ENCODE results near the gene CTSK. TPM values are rescaled to one million over a fixed set of nuclear protein-coding genes. Genes with fewer than 3 reads are reported as not detected.
"Not testable (repeated sequence)": the region's sequence is repeated elsewhere in the genome, so short reads cannot be mapped to it uniquely, and the experiment has no call there.

CTSK gene
- 70.5 and 75.1 TPM in 2 replicates for total RNA-seq (2014; rRNA removed; shearing (Covaris generic))

DNA sequence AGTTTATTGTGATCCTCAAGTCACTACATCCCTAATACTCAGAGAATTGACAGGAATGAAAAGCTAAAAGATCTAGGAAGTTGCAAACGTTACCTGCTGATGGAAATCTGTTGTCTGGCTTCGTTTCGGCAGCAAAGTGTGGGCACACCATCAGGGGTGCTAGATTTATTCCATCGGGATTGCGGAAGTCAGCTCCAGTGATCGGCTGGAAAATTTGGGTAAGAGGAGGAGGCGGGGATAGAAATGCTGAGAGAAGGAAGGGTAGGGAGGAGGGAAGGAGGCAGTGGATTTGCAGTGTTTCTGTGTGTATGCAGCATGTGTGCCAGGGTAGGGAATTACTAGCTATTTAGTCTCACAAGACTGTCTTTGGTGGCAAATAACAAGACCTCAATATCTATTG lies at the start of gene CTSK:
TSS of gene CTSK (minus strand) at position 140 of the 400 bp plus-strand sequence. CDS start 1,455 bp downstream, outside the sequence.
- DNase-seq (ENCODE audit: low read depth) = peak; percentile 42

DNA sequence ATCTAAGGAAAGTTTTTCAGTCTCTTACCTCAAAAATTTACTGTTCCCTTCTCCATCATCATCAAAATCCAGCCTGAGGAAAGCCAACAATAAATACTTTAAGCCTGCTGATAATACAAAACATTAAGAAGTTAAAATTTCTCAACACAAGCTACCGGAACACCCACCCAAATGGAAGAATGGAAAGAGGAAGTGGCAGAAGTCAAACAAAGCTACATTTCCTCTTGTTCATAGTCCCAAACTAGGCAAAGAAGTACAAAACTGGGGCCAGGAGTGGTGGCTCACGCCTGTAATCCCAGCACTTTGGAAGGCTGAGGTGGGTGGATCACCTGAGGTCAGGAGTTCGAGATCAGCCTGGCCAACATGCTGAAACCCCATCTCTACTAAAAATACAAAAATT lies 44.7 kb upstream of the CTSK start:
- not testable (repeated sequence) for DNase-seq (ENCODE audit: low read depth)

DNA sequence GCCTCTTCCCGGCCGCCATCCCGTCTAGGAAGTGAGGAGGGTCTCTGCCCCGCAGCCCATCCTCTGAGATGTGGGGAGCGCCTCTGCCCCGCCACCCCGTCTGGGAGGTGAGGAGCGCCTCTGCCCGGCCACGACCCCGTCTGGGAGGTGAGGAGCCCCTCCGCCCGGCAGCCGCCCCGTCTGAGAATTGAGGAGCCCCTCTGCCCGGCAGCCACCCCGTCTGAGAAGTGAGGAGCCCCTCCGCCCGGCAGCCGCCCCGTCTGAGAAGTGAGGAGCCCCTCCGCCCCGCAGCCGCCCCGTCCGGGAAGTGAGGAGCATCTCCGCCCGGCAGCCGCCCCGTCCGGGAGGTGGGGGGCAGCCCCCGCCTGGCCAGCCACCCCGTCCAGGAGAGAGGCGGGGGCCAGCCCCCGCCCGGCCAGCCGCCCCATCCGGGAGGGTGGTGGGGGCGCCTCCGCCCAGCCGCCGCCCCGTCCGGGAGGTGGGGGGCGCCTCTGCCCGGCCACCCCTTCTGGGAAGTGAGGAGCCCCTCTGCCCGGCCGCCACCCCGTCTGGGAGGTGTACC lies 42.8 kb upstream of the CTSK start:
- not testable (repeated sequence) for DNase-seq (ENCODE audit: low read depth)

- DNase-seq (ENCODE audit: low read depth) = no peak
Measured at GRCh38 chr1:150846473-150847146, 38.5 kb upstream of the CTSK start.

DNA sequence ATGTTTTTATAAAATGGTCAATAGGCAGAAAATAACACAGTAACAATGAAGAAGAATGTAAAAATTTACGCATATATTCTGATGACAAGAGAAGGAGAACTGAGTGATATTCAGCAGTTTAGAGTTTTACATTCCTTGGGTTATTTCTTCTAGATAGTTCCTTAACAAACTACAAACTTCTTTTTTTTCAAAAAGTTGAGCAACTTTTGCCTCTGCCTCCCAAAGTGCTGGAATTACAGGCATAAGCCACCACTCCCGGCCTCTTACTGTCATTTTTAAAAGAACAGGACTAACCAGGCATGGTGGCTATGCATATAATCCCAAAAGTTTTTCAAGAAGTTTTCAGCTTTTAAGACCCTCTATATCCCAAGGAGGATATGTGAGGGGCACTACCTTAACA lies 35.4 kb upstream of the CTSK start:
- DNase-seq (ENCODE audit: low read depth) = no peak

GRCh38 chr1:150842964-150843363 lies 34.9 kb upstream of the CTSK start:
- DNase-seq (ENCODE audit: low read depth) = no peak

DNA sequence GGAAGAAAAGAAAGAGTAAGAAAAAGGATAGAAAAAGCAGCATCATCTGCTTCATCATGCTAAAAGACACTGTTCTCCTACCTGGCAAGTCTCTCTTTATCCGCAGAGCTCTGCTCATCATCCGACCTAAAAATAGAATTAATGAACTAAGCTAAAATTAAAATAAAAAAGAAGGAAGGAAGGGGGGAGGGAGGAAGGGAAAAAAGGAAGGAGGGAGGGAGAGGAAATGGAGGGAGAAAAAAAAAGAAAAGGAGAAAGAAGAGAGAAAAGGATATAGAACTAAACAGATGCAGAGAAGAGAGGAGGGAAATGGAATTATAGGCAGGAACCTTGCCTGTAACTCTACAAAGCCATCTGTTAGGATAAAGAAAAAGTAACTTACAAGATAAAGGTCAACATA lies 34.3 kb upstream of the CTSK start:
- no peak for DNase-seq (ENCODE audit: low read depth)

- DNase-seq (ENCODE audit: low read depth) = no peak
Measured at GRCh38 chr1:150841626-150842025, 33.6 kb upstream of the CTSK start.

DNA sequence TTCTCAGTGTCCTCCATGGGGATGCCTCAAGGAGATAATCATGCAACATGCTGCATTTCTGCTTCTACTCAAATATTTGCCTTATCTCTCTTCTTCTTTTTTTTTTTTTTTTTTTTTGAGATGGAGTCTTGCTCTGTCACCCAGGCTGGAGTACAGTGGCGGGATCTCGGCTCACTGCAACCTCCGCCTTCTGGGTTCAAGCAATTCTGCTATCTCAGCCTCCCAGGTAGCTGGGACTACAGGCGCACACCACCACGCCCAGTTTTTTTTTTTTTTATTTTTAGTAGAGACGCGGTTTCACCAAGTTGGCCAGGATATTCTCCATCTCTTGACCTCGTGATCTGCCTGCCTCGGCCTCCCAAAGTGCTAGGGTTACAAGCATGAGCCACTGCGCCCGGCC lies 32.8 kb upstream of the CTSK start:
- not testable (repeated sequence) for DNase-seq (ENCODE audit: low read depth)

DNA sequence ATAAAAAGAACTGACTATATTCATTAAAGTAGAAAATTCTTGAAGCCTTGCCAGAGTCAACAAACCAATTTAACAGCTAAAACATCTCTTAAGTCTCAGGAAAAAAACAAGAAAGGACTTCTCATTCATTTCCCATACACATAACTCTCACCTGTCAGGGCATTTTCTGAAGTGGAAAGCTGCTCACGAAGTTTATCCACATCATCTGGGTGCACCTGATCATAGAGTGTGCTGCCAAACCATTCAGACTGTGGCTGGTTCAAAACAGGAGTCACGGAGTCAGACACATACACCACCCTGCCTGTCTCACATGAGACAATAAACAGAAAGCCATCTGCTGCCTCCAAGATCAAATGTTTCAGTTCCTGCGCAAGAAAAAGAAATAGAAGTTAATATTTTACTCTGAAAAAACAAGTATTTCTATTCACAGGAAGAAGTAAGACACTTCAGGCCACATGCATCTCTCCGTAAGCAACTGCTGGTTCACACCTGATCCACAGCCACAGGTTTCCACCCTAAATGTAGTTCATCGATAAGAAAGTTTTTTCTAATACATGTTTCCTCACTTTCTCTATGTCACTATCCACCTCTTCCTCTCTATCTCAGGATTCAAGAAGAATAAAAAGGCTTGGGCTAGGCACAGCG lies 28.2 kb upstream of the CTSK start:
- no peak for DNase-seq (ENCODE audit: low read depth)

DNA sequence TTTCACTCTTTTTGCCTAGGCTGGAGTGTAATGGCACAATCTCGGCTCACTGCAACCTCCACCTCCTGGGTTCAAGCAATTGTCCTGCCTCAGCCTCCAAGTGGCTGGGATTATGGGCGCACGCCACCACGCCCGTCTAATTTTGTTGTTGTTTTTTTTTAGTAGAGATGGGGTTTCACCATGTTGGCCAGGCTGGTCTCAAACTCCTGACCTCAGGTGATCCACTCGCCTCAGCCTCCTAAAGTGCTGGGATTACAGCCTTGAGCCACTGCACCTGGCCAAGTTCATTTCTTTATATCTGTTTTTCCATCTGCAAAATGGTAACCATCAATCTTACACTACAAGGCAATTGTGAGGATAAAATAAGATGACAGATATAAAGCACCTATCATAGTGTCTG lies 25.9 kb upstream of the CTSK start:
- DNase-seq (ENCODE audit: low read depth) = not testable (repeated sequence)

- DNase-seq (ENCODE audit: low read depth) = no peak
Measured at GRCh38 chr1:150832597-150832996, 24.5 kb upstream of the CTSK start.

GRCh38 chr1:150829751-150830150 lies 21.7 kb upstream of the CTSK start:
- DNase-seq (ENCODE audit: low read depth) = no peak

- no peak for DNase-seq (ENCODE audit: low read depth)
Measured at GRCh38 chr1:150826299-150826698, 18.2 kb upstream of the CTSK start.

DNA sequence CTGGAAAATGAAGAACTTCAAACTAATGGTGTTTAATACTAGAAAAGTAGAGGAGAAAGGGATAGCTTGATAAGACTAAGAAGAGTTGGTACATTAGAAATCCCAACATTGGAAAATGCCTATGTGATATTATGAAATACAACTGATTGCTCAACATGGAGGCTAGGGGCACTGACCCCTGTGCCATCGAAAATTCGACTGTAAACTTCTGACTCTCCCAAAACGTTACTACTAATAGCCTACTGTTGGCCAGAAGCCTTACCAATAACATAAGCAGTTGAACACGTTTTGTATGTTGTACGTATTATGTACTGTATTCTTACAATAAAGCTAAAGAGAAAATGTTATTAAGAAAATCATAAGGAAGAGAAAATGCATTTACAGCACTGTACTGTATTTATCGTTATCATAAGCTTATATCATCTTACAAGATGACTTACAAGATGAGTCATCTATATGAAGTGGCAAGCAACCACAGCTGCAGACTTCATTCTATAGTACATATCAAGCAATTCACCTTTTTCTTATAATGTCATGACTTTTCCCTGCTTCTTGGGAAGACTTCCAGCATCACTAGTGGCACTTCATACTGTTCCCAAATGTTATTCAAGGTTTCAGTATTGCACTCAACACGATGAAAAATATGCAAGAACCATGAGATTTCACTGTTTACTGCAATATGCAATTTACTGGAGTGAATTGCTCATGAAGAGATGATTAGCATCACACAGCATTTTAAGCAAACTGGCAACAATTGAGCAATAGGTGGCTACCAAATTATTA lies 12.9 kb upstream of the CTSK start:
- DNase-seq (ENCODE audit: low read depth) = no peak

GRCh38 chr1:150815871-150816270 lies 7.8 kb upstream of the CTSK start:
- DNase-seq (ENCODE audit: low read depth) = no peak

DNA sequence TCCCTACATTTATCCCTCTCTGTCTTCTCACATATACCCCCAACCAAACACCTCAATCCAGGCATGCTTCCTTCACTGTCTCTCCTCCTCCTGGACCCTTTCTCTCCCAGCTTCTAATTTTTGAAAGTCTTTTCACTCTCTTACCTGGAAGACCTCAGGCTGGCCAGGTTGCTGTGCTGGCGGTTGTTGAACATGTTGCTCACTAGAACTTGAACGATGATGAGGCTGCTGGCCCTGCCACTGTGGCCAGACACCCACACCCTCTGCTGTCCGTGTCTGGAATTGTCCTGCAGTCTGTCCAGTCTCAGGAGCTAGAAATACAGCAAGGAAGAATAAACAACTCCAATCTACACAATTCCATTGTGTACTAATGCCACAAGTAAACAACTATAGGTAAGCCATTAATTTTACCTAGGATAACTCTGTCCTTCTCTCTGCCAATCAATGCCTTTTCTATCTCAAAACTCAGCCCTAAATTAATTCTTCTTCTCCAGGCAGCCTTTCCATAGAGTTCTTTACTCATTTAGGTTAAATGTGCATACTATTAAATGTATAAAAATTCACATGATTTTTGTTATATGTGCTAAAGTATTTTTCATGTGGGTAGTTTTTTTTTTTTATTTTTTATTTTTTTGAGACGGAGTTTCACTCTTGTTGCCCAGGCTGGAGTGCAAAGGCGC lies 5.1 kb upstream of the CTSK start:
- DNase-seq (ENCODE audit: low read depth) = peak; percentile 54

DNA sequence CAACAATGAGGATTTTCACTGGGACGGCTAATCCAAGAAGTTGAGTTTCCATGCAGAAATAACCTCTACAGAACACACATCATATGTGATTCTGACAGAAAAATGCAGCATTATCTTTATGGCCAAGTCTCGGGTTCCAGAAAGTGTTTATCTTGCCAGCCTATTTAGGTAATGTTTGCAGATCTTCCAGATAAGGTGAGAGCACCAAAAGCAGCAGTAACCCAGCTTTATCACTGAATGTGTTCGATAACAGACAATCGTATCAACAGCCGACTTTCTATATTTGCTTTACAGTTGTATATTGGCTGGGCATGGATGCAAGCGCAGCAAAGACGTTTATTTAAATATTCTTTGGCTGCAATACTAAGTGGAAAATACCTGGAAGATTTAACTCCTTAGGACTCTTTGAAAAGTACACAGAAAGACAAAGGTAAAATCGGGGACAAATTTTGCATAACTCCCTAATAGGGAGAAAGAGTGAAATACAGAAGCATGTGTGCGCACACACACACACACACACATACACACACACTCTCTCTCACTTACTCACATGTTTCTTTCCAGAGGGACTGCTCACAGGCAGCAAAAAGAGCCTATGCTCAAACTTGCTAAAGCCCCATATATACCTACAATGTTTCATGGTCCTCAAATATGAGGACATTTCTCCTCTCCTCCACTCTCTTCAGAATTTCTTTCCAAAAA lies 3.0 kb upstream of the CTSK start:
- DNase-seq (ENCODE audit: low read depth) = no peak

- peak; percentile 17 for DNase-seq (ENCODE audit: low read depth)
Measured at GRCh38 chr1:150809651-150810050, 1.6 kb upstream of the CTSK start.

GRCh38 chr1:150808846-150809245 lies 786 bp upstream of the CTSK start:
- DNase-seq (ENCODE audit: low read depth) = no peak
